GM20431 (cell line): ENCODE data around the gene ARHGEF28.

Experiments
- in situ Hi-C: fragments of 300-500 bp; cut with MseI, MboI; formaldehyde crosslinking; loops from one replicate; pipeline ENCODE4 v1.15.0; 2020; ENCODE audit warnings: low sequenced_read_pairs; ENCODE audit not compliant: unreplicated experiment

ARHGEF28 gene

GRCh38 chr5:73625944-73626811 is at the start of gene ARHGEF28:
Gene ARHGEF28, plus strand, starts transcription at chr5:73626196. Its CDS starts 58,656 bp downstream, at chr5:73684852.
- in situ Hi-C loops = no loop called here

GRCh38 chr5:73582285-73583145 is 43.5 kb upstream of the ARHGEF28 start:
- in situ Hi-C loops = loop anchor here (10.0 to 25.0 kb wide), 2 partner anchors 212 to 1080 kb away; no protein-coding TSS in a partner anchor

GRCh38 chr5:73587923-73588322 is 38.1 kb upstream of the ARHGEF28 start:
- in situ Hi-C loops = loop anchor here (10.0 to 25.0 kb wide), 2 partner anchors 207 to 1074 kb away; no protein-coding TSS in a partner anchor

GRCh38 chr5:73591102-73591695 is 34.8 kb upstream of the ARHGEF28 start:
- in situ Hi-C loops = loop anchor here (25.0 kb wide), 1 partner anchor 1071 kb away; no protein-coding TSS in a partner anchor

GRCh38 chr5:73591698-73592501 is 34.1 kb upstream of the ARHGEF28 start:
- in situ Hi-C loops = loop anchor here (25.0 kb wide), 1 partner anchor 1070 kb away; no protein-coding TSS in a partner anchor

- in situ Hi-C loops = loop anchor here (25.0 kb wide), 1 partner anchor 1070 kb away; no protein-coding TSS in a partner anchor
Observed at GRCh38 chr5:73592551-73592950, 33.4 kb upstream of the ARHGEF28 start.

GRCh38 chr5:73596705-73597328 is 29.2 kb upstream of the ARHGEF28 start:
- in situ Hi-C loops = loop anchor here (25.0 kb wide), 1 partner anchor 1065 kb away; no protein-coding TSS in a partner anchor

GRCh38 chr5:73599380-73599779 is 26.6 kb upstream of the ARHGEF28 start:
- in situ Hi-C loops = loop anchor here (25.0 kb wide), 1 partner anchor 1063 kb away; no protein-coding TSS in a partner anchor

GRCh38 chr5:73603998-73604397 is 22.0 kb upstream of the ARHGEF28 start:
- in situ Hi-C loops = no loop called here

- in situ Hi-C loops = no loop called here
Observed at GRCh38 chr5:73605223-73606087, 20.5 kb upstream of the ARHGEF28 start.

- in situ Hi-C loops = no loop called here
Observed at GRCh38 chr5:73606206-73606753, 19.7 kb upstream of the ARHGEF28 start.

- in situ Hi-C loops = no loop called here
Observed at GRCh38 chr5:73607228-73607627, 18.8 kb upstream of the ARHGEF28 start.

- in situ Hi-C loops = no loop called here
Observed at GRCh38 chr5:73612799-73613198, 13.2 kb upstream of the ARHGEF28 start.

- in situ Hi-C loops = no loop called here
Observed at GRCh38 chr5:73615085-73615484, 10.9 kb upstream of the ARHGEF28 start.

GRCh38 chr5:73615947-73616346 is 10.0 kb upstream of the ARHGEF28 start:
- in situ Hi-C loops = no loop called here

- in situ Hi-C loops = no loop called here
Observed at GRCh38 chr5:73617510-73618279, 8.3 kb upstream of the ARHGEF28 start.
